ENCODE results near the gene SNCB. TPM values are rescaled to one million over a fixed set of nuclear protein-coding genes. Genes with fewer than 3 reads are reported as not detected.

SNCB gene
- total RNA-seq, 4 donors from 2014 or later: not detected

- H3K4me3 ChIP-seq: no peak overlapping the region
Measured at GRCh38 chr5:176660530-176660859, 30.2 kb upstream of the SNCB start.

GRCh38 chr5:176659860-176660461 lies 29.6 kb upstream of the SNCB start:
- Histone ChIP-seq H3K36me3 (peaks cover 0 to 29% (median 0%) of the 10 kb centered on the region in 3 donors), H3K4me3 (no peak overlapping the region), H3K9me3 (no peaks in the 10 kb centered on the region), H3K27me3 (peaks cover 0 to 24% of the 10 kb centered on the region in 2 donors), H3K4me1 (peaks cover 0 to 29% (median 17%) of the 10 kb centered on the region in 4 donors), H3K27ac (no peak overlapping the region)
- WGBS, 2 donors: 78 to 84% methylated on average over 4 of the region's 4 CpGs
- TF ChIP-seq EP300 (IDR thresholded peaks at IDR 0.05) (no peak), POLR2A (IDR thresholded peaks at IDR 0.05) (no peak), CTCF (IDR thresholded peaks at IDR 0.05) (no peak)
- no peak for DNase-seq (ENCODE audit: low spot score in 2 of 2)

More at GRCh38 chr5:176660530-176660859, 30.2 kb upstream of the SNCB start:
- DNase-seq (ENCODE audit: low spot score in 2 of 2): no peak
- Histone ChIP-seq H3K27me3 (peaks cover 0 to 30% of the 10 kb centered on the region in 2 donors), H3K27ac (no peak overlapping the region), H3K36me3 (peaks cover 0 to 24% (median 0%) of the 10 kb centered on the region in 3 donors), H3K9me3 (no peaks in the 10 kb centered on the region), H3K4me1 (peaks cover 0 to 29% (median 17%) of the 10 kb centered on the region in 4 donors)
- no peak for TF ChIP-seq POLR2A (IDR thresholded peaks at IDR 0.05)
- no peak for TF ChIP-seq EP300 (IDR thresholded peaks at IDR 0.05)
- TF ChIP-seq CTCF (IDR thresholded peaks at IDR 0.05): no peak
- 20% methylated on average over 1 of the region's 1 CpG; no CpG with 5 or more reads in 1 of the 2 donors for WGBS, 2 donors

DNA sequence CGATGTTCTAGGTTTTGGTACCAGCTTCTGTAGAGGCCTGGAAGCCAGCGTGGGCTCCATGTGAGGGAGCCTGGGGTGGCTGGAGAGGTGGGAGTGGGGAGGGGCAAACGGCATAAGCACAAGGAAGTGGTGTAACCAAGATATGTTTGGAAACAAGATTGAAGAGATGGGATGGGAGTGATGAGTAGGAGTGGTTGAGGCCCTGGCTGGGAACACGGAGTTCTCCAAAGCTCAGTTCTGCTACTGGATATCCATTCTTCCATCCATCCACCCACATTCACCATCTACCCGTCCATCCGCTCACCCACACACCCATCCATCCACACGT lies 29.1 kb upstream of the SNCB start:
- Histone ChIP-seq H3K36me3 (peaks cover 0 to 34% (median 0%) of the 10 kb centered on the region in 3 donors), H3K4me3 (no peak overlapping the region), H3K27ac (peak overlapping the region in 1 of 4 donors; percentile 8), H3K4me1 (peaks cover 0 to 29% (median 17%) of the 10 kb centered on the region in 4 donors), H3K27me3 (peaks cover 0 to 19% of the 10 kb centered on the region in 2 donors), H3K9me3 (no peaks in the 10 kb centered on the region)
- 65 to 69% methylated on average over 7 of the region's 7 CpGs for WGBS, 2 donors
- DNase-seq (ENCODE audit: low spot score in 2 of 2): no peak
- TF ChIP-seq CTCF (IDR thresholded peaks at IDR 0.05): no peak
- TF ChIP-seq POLR2A (IDR thresholded peaks at IDR 0.05): no peak
- no peak for TF ChIP-seq EP300 (IDR thresholded peaks at IDR 0.05)

- H3K4me1 ChIP-seq: peaks cover 0 to 29% (median 17%) of the 10 kb centered on the region in 4 donors
- H3K9me3 ChIP-seq: no peaks in the 10 kb centered on the region
- H3K4me3 ChIP-seq: peak overlapping the region in 2 of 4 donors; percentile 21 to 29
- H3K36me3 ChIP-seq: peaks cover 0 to 39% (median 0%) of the 10 kb centered on the region in 3 donors
- H3K27ac ChIP-seq: peak overlapping the region in 1 of 4 donors; percentile 8
- DNase-seq (ENCODE audit: low spot score in 2 of 2): peak in 1 of 2 donors; percentile 20
- WGBS, 2 donors: 48 to 55% methylated on average over 11 of the region's 11 CpGs
- H3K27me3 ChIP-seq: peaks cover 0 to 15% of the 10 kb centered on the region in 2 donors
- TF ChIP-seq CTCF (IDR thresholded peaks at IDR 0.05): no peak
- TF ChIP-seq EP300 (IDR thresholded peaks at IDR 0.05): no peak
- TF ChIP-seq POLR2A (IDR thresholded peaks at IDR 0.05): no peak
Measured at GRCh38 chr5:176658817-176659511, 28.6 kb upstream of the SNCB start.

- Histone ChIP-seq H3K9me3 (no peaks in the 10 kb centered on the region), H3K4me3 (no peak overlapping the region), H3K27ac (no peak overlapping the region), H3K27me3 (peaks cover 0 to 7% of the 10 kb centered on the region in 2 donors), H3K36me3 (peaks cover 0 to 48% (median 0%) of the 10 kb centered on the region in 3 donors), H3K4me1 (peaks cover 0 to 29% (median 17%) of the 10 kb centered on the region in 4 donors)
- TF ChIP-seq EP300 (IDR thresholded peaks at IDR 0.05): no peak
- TF ChIP-seq CTCF (IDR thresholded peaks at IDR 0.05): peak; percentile 69 to 83 (median 77)
- WGBS, 2 donors: 54 to 57% methylated on average over 14 of the region's 14 CpGs
- DNase-seq (ENCODE audit: low spot score in 2 of 2): peak; percentile 53 to 78
Measured at GRCh38 chr5:176658007-176658599, 27.8 kb upstream of the SNCB start.
